HL-60 (cell line): ENCODE measurements around the gene COPS9.

ENCODE experiments used
- GABPA ChIP-seq: IDR thresholded peaks from 2 replicates; pipeline ENCODE4 v1.6.1; 2012; ENCODE audit warnings: low read depth
- TF ChIP-seq, protein P1 (sequence below): IDR thresholded peaks from one replicate; pipeline ENCODE4 v1.5.1; 2011; ENCODE audit warnings: low read length, control low read depth, inconsistent platforms; ENCODE audit not compliant: insufficient read depth
- TF ChIP-seq, protein P2 (sequence below): IDR thresholded peaks from 2 replicates; pipeline ENCODE4 v1.6.1; 2012; ENCODE audit warnings: low read depth; ENCODE audit not compliant: insufficient replicate concordance

DNA sequence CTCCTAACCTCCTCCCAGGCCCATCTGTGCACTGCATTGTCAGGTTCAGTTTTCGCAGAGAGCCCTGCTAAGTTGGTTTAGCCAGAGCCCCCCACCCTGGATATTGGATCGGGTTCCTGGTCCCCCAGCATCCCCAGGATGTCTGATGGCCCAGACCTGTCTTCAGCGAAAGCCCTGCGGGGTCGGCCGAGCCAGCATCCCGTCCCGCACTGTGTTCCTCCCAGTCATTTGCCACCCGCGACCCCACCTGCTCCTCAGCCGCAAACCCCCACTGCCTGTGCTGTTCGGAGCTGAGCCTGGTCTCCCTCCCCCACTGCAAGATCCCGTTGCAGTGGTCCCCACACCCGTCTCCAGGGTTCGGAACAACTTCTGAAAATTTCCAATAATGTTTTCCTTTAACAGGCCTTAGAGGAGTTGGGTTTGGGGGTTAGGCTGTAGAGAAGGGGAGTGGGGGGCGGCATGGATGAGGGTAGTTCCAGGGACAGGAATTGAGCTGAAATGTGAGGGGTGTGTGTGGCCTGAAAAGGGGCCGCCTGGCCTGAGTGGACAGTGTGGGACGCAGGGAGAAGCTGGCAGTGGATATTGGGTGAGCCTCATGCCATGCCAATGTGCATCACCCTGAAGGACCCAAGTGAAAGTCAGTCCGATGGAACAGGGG lies 1.6 kb upstream of the COPS9 start:
- TF ChIP-seq, protein P1, sequence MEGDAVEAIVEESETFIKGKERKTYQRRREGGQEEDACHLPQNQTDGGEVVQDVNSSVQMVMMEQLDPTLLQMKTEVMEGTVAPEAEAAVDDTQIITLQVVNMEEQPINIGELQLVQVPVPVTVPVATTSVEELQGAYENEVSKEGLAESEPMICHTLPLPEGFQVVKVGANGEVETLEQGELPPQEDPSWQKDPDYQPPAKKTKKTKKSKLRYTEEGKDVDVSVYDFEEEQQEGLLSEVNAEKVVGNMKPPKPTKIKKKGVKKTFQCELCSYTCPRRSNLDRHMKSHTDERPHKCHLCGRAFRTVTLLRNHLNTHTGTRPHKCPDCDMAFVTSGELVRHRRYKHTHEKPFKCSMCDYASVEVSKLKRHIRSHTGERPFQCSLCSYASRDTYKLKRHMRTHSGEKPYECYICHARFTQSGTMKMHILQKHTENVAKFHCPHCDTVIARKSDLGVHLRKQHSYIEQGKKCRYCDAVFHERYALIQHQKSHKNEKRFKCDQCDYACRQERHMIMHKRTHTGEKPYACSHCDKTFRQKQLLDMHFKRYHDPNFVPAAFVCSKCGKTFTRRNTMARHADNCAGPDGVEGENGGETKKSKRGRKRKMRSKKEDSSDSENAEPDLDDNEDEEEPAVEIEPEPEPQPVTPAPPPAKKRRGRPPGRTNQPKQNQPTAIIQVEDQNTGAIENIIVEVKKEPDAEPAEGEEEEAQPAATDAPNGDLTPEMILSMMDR, result no peak
- TF ChIP-seq GABPA, result no peak
- TF ChIP-seq, protein P2, sequence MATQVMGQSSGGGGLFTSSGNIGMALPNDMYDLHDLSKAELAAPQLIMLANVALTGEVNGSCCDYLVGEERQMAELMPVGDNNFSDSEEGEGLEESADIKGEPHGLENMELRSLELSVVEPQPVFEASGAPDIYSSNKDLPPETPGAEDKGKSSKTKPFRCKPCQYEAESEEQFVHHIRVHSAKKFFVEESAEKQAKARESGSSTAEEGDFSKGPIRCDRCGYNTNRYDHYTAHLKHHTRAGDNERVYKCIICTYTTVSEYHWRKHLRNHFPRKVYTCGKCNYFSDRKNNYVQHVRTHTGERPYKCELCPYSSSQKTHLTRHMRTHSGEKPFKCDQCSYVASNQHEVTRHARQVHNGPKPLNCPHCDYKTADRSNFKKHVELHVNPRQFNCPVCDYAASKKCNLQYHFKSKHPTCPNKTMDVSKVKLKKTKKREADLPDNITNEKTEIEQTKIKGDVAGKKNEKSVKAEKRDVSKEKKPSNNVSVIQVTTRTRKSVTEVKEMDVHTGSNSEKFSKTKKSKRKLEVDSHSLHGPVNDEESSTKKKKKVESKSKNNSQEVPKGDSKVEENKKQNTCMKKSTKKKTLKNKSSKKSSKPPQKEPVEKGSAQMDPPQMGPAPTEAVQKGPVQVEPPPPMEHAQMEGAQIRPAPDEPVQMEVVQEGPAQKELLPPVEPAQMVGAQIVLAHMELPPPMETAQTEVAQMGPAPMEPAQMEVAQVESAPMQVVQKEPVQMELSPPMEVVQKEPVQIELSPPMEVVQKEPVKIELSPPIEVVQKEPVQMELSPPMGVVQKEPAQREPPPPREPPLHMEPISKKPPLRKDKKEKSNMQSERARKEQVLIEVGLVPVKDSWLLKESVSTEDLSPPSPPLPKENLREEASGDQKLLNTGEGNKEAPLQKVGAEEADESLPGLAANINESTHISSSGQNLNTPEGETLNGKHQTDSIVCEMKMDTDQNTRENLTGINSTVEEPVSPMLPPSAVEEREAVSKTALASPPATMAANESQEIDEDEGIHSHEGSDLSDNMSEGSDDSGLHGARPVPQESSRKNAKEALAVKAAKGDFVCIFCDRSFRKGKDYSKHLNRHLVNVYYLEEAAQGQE, result no peak
